RPMI7951 (cell line): ENCODE data around the gene SYNM. TPM values are rescaled to one million over a fixed set of nuclear protein-coding genes. Genes with fewer than 3 reads are reported as not detected.
"Not testable (repeated sequence)": the region's sequence is repeated elsewhere in the genome, so short reads cannot be mapped to it uniquely, and the experiment has no call there.

ENCODE experiments used
- DNase-seq: peaks from one replicate; pipeline ENCODE4 v3.0.0-alpha.2; 2012; ENCODE audit warnings: low read depth
- total RNA-seq: library from RNA; depleted of rRNA; stranded (reverse); fragments of >200 nt; shearing (Covaris generic); gene quantifications from 2 replicates; pipeline ENCODE4 v1.2.3, GENCODE V29; 2014; rRNA removed

Gene SYNM
- 6.6 and 7.3 TPM in 2 replicates for total RNA-seq

- DNase-seq: peak; percentile 82
These were observed at the start of gene SYNM for GRCh38 chr15:99104788-99105513. Gene SYNM, plus strand, starts transcription at chr15:99105080. Its CDS starts 120 bp downstream, at chr15:99105200.

- DNase-seq: no peak
These were observed 49.2 kb upstream of the SYNM start for GRCh38 chr15:99055555-99056134.

- no peak for DNase-seq
These were observed 47.9 kb upstream of the SYNM start for GRCh38 chr15:99057020-99057419.

GRCh38 chr15:99057697-99058420 lies 47.0 kb upstream of the SYNM start:
- DNase-seq: no peak

GRCh38 chr15:99058421-99058870 lies 46.4 kb upstream of the SYNM start:
- DNase-seq: no peak

- DNase-seq: peak; percentile 87
These were observed 45.6 kb upstream of the SYNM start for GRCh38 chr15:99059010-99059981.

- not testable (repeated sequence) for DNase-seq
These were observed 44.7 kb upstream of the SYNM start for GRCh38 chr15:99060186-99060585.

GRCh38 chr15:99062226-99062625 lies 42.7 kb upstream of the SYNM start:
- no peak for DNase-seq

- no peak for DNase-seq
These were observed 36.7 kb upstream of the SYNM start for GRCh38 chr15:99068186-99068585.

GRCh38 chr15:99070208-99070607 lies 34.7 kb upstream of the SYNM start:
- no peak for DNase-seq

- no peak for DNase-seq
These were observed 33.7 kb upstream of the SYNM start for GRCh38 chr15:99071091-99071680.

GRCh38 chr15:99073008-99073717 lies 31.7 kb upstream of the SYNM start:
- DNase-seq: peak; percentile 29

- DNase-seq: no peak
These were observed 30.4 kb upstream of the SYNM start for GRCh38 chr15:99074446-99074845.

GRCh38 chr15:99075059-99075652 lies 29.7 kb upstream of the SYNM start:
- DNase-seq: not testable (repeated sequence)

GRCh38 chr15:99076109-99076508 lies 28.8 kb upstream of the SYNM start:
- DNase-seq: no peak

- DNase-seq: peak; percentile 82
These were observed 28.1 kb upstream of the SYNM start for GRCh38 chr15:99076555-99077308.

- no peak for DNase-seq
These were observed 22.1 kb upstream of the SYNM start for GRCh38 chr15:99082798-99083197.

- DNase-seq: no peak
These were observed 19.9 kb upstream of the SYNM start for GRCh38 chr15:99084965-99085364.
